Measurements from ENCODE around the gene LRP1B.

DNA sequence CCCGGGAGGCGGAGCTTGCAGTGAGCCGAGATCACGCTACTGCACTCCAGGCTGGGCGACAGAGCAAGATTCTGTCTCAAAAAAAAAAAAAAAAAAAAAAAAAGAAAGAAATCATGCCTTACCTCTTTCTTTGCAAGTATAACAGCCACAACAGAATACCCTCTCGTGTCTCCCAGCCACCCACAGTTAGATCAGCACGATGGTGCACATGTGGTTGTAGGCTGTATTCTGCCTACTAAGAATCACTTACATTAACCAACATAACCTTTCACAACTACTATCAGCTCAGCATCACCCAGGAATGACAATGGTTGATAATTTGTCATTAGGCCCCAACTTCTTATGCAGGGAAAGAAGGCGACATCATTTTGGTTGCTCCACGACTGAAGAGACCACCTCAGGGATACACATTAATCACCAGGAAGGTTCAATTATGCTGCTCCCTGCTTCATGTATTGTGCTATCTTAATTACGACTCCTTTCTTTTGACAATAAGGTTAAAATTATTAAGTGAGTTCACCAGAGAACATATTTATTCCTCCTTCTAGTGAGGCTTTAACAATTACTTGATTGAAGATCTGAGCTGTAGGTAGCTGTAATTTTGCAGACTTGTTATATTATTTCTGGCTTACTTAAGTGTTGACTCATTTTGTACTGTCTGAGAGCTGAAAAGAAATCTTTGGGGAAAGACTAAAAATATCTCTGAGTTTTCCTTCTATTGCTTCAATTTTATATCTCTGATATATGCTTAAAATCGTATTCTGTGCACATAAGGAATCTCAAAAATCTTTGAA is 120.1 kb downstream of the LRP1B start:
- no peak for TF ChIP-seq EZH2 (IDR thresholded peaks at IDR 0.05; ENCODE audit: insufficient read depth, poor library complexity, severe bottlenecking)
- TF ChIP-seq EZH2phosphoT487 (IDR thresholded peaks at IDR 0.05; ENCODE audit: insufficient read depth, low read depth), result no peak
